HCT116 (cell line): Measurements from ENCODE around the gene SYNE1.
A peak's percentile ranks its signal among the peaks of the same experiment; 100 is the strongest.

Source experiments
- CEBPB ChIP-seq: IDR thresholded peaks from 2 replicates; pipeline ENCODE4 v1.6.1; 2012; ENCODE audit warnings: low read depth
- EZH2 ChIP-seq: fragments of 200-600 bp; sonication (generic); IDR thresholded peaks from 2 replicates; pipeline ENCODE4 v1.6.1; 2017; ENCODE audit warnings: antibody characterized with exemption, mixed run types
- ZFX ChIP-seq: fragments of 450-650 bp; IDR thresholded peaks from 2 replicates; pipeline ENCODE4 v1.6.1; 2017
- TF ChIP-seq, protein P1 (sequence below), 3 experiments: fragments of 200-600 bp in 1 of 3; sonication (generic) in 1 of 3; IDR thresholded peaks in 2 of 3; conservative IDR thresholded peaks in 1 of 3; 2 replicates each; pipeline ENCODE4 v1.5.1; 2012 to 2017; ENCODE audit warnings: low read depth in 2 of 3, low read length in 2 of 3, antibody characterized with exemption in 1 of 3, borderline replicate concordance in 1 of 3, control low read depth in 1 of 3, mild to moderate bottlenecking in 1 of 3, mixed read lengths in 1 of 3, mixed run types in 1 of 3, moderate library complexity in 1 of 3; ENCODE audit not compliant: insufficient read depth in 1 of 3
- TF ChIP-seq, protein P2 (sequence below): IDR thresholded peaks from 2 replicates; pipeline ENCODE4 v1.6.1; 2012; ENCODE audit warnings: low read depth

DNA sequence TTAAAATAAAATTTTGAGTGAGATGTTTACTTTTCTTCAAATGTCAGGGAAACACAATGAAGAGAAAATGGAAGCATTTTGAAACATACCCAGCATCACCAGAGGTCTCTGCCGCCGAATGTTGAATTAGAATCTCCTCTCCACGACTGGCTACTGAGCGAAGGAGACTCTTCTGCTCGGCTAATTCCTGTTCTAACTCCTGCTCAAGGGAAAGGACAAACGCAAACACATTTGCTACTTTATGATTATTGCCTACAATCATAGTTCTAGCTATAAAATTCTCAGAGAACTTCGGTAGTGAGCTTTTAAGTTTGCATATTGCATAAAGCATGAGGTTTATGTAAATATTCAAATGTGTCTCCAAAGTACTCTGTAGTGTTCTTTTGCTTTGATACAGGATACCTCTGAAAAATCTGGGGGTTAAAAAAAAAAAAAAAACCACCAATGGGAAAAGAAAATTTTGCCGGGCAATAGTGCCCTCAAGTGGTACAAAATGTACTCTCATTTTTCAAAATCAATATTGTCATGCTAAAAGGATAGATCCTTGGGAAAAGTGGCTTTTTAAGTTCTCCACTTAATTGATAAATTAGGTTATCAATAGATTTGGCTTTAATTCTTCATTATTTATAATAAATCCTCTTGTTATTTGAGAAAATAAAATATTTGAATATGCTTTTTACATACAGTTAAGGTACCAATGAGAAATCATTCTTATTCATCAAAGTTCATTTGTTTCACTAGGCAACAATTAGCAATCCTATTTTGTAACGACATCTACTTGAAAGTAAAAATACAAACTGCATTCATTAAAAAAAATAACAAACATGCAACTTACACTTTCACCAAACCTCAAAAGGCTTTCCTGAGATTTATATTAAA lies 369.0 kb downstream of the SYNE1 start:
- TF ChIP-seq EZH2 = no peak
- TF ChIP-seq, protein P1, sequence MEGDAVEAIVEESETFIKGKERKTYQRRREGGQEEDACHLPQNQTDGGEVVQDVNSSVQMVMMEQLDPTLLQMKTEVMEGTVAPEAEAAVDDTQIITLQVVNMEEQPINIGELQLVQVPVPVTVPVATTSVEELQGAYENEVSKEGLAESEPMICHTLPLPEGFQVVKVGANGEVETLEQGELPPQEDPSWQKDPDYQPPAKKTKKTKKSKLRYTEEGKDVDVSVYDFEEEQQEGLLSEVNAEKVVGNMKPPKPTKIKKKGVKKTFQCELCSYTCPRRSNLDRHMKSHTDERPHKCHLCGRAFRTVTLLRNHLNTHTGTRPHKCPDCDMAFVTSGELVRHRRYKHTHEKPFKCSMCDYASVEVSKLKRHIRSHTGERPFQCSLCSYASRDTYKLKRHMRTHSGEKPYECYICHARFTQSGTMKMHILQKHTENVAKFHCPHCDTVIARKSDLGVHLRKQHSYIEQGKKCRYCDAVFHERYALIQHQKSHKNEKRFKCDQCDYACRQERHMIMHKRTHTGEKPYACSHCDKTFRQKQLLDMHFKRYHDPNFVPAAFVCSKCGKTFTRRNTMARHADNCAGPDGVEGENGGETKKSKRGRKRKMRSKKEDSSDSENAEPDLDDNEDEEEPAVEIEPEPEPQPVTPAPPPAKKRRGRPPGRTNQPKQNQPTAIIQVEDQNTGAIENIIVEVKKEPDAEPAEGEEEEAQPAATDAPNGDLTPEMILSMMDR (IDR thresholded peaks at IDR 0.05 in 2 of 3, conservative IDR thresholded peaks at IDR 0.05 in 1 of 3; ENCODE audit: borderline replicate concordance in 1 of 3, insufficient read depth in 1 of 3, low read depth in 2 of 3, low read length in 2 of 3) = peak; percentile 43 to 71 (median 71); a peak in 4 of 6 replicates
- TF ChIP-seq, protein P2, sequence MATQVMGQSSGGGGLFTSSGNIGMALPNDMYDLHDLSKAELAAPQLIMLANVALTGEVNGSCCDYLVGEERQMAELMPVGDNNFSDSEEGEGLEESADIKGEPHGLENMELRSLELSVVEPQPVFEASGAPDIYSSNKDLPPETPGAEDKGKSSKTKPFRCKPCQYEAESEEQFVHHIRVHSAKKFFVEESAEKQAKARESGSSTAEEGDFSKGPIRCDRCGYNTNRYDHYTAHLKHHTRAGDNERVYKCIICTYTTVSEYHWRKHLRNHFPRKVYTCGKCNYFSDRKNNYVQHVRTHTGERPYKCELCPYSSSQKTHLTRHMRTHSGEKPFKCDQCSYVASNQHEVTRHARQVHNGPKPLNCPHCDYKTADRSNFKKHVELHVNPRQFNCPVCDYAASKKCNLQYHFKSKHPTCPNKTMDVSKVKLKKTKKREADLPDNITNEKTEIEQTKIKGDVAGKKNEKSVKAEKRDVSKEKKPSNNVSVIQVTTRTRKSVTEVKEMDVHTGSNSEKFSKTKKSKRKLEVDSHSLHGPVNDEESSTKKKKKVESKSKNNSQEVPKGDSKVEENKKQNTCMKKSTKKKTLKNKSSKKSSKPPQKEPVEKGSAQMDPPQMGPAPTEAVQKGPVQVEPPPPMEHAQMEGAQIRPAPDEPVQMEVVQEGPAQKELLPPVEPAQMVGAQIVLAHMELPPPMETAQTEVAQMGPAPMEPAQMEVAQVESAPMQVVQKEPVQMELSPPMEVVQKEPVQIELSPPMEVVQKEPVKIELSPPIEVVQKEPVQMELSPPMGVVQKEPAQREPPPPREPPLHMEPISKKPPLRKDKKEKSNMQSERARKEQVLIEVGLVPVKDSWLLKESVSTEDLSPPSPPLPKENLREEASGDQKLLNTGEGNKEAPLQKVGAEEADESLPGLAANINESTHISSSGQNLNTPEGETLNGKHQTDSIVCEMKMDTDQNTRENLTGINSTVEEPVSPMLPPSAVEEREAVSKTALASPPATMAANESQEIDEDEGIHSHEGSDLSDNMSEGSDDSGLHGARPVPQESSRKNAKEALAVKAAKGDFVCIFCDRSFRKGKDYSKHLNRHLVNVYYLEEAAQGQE = no peak
- no peak for TF ChIP-seq CEBPB
- no peak for TF ChIP-seq ZFX
